Prostate gland (tissue), 2 donors: ENCODE data around the gene ZAP70. TPM values are rescaled to one million over a fixed set of nuclear protein-coding genes. Genes with fewer than 3 reads are reported as not detected.
"Not testable (repeated sequence)": the region's sequence is repeated elsewhere in the genome, so short reads cannot be mapped to it uniquely, and the experiment has no call there.

Experiments used
- DNase-seq: peaks from one replicate; pipeline ENCODE4 v3.0.0-alpha.2; 2019; ENCODE audit warnings: low spot score
- H3K27ac ChIP-seq, 2 donors: fragments of 200-600 bp; sonication (generic); 2 replicates each; pipeline ENCODE4 v1.5.1; 2017 to 2019
- H3K27me3 ChIP-seq: fragments of 200-600 bp; sonication (generic); replicated peaks from 2 replicates; pipeline ENCODE4 v1.5.1; 2019; ENCODE audit not compliant: insufficient read depth
- H3K36me3 ChIP-seq, 2 donors: fragments of 200-600 bp; sonication (generic); 1 replicate in 1 of 2; 2 replicates in 1 of 2; pipeline versions ENCODE4 v1.5.1 to v1.8.1; 2017 to 2019
- H3K4me1 ChIP-seq: fragments of 200-600 bp; sonication (generic); replicated peaks from 2 replicates; pipeline ENCODE4 v1.5.1; 2019
- H3K4me3 ChIP-seq, 2 donors: fragments of 200-600 bp; sonication (generic); 2 replicates each; pipeline ENCODE4 v1.5.1; 2017 to 2019
- H3K9me3 ChIP-seq: fragments of 200-600 bp; sonication (generic); 2 replicates; pipeline ENCODE4 v1.5.1; 2017
- CTCF ChIP-seq, 4 experiments: fragments of 200-600 bp in 2 of 4; fragments of 450-650 bp in 2 of 4; sonication (generic) in 2 of 4; IDR thresholded peaks; 1 replicate in 3 of 4; 2 replicates in 1 of 4; pipeline ENCODE4 v1.5.1; 2016 to 2019; ENCODE audit warnings: antibody characterized with exemption in 4 of 4, mild to moderate bottlenecking in 2 of 4, moderate library complexity in 2 of 4
- POLR2A ChIP-seq: fragments of 450-650 bp; IDR thresholded peaks from one replicate; pipeline ENCODE4 v1.6.1; 2016; ENCODE audit warnings: antibody characterized with exemption, mild to moderate bottlenecking
- POLR2AphosphoS5 ChIP-seq: sonication (generic); formaldehyde crosslinking; IDR thresholded peaks from one replicate; pipeline ENCODE4 v1.6.1; 2017; ENCODE audit warnings: antibody characterized with exemption
- WGBS: methylation state at CpG from one replicate; pipeline ENCODE4 v1.1.5; 2018; 5-methylcytosine and 5-hydroxymethylcytosine counted together
- intact Hi-C: fragments of 100-400 bp; cut with DNase I; formaldehyde crosslinking; loops from one replicate; pipeline ENCODE4 v1.14.2; 2022
- total RNA-seq, 2 donors: library from RNA; depleted of rRNA; stranded (reverse); fragments of >200 nt; gene quantifications; one replicate each; pipeline ENCODE4 v1.1.0, GENCODE V29; 2016

Gene ZAP70
- total RNA-seq, 2 donors from 2014 or later = 1.8 to 3.9 TPM

- Histone ChIP-seq H3K9me3 (no peaks in the 10 kb centered on the region), H3K27ac (no peak overlapping the region), H3K36me3 (no peaks in the 10 kb centered on the region), H3K4me1 (no peaks in the 10 kb centered on the region), H3K4me3 (no peak overlapping the region), H3K27me3 (no peaks in the 10 kb centered on the region)
- intact Hi-C loops = no loop called here
- TF ChIP-seq CTCF (IDR thresholded peaks at IDR 0.05) (no peak), POLR2AphosphoS5 (no peak), POLR2A (no peak)
- DNase-seq = no peak
- WGBS = 42% methylated on average over 8 of the region's 8 CpGs
Measured at GRCh38 chr2:97673915-97674283, 39.5 kb upstream of the ZAP70 start.

GRCh38 chr2:97675430-97676113 lies 37.8 kb upstream of the ZAP70 start:
- Histone ChIP-seq H3K9me3 (no peaks in the 10 kb centered on the region), H3K36me3 (no peaks in the 10 kb centered on the region), H3K4me3 (no peak overlapping the region), H3K27me3 (no peaks in the 10 kb centered on the region), H3K27ac (no peak overlapping the region), H3K4me1 (no peaks in the 10 kb centered on the region)
- WGBS = 82% methylated on average over 5 of the region's 5 CpGs
- no peak for TF ChIP-seq POLR2A
- TF ChIP-seq POLR2AphosphoS5 = no peak
- TF ChIP-seq CTCF (IDR thresholded peaks at IDR 0.05) = no peak
- DNase-seq = no peak
- intact Hi-C loops = no loop called here

- intact Hi-C loops = no loop called here
- TF ChIP-seq POLR2A = no peak
- no peak for TF ChIP-seq POLR2AphosphoS5
- no peak for TF ChIP-seq CTCF (IDR thresholded peaks at IDR 0.05)
- Histone ChIP-seq H3K27ac (no peak overlapping the region), H3K27me3 (no peaks in the 10 kb centered on the region), H3K9me3 (no peaks in the 10 kb centered on the region), H3K4me3 (no peak overlapping the region), H3K4me1 (no peaks in the 10 kb centered on the region), H3K36me3 (no peaks in the 10 kb centered on the region)
- WGBS = 93% methylated on average over 1 of the region's 1 CpG
- no peak for DNase-seq
Measured at GRCh38 chr2:97676620-97677019, 36.8 kb upstream of the ZAP70 start.

- no peak overlapping the region for H3K4me3 ChIP-seq
- H3K27me3 ChIP-seq = no peaks in the 10 kb centered on the region
- intact Hi-C loops = no loop called here
- no peaks in the 10 kb centered on the region for H3K36me3 ChIP-seq
- no peaks in the 10 kb centered on the region for H3K9me3 ChIP-seq
- WGBS = 85% methylated on average over 2 of the region's 2 CpGs
- DNase-seq = no peak
- TF ChIP-seq POLR2AphosphoS5 (no peak), POLR2A (no peak), CTCF (IDR thresholded peaks at IDR 0.05) (no peak)
- no peak overlapping the region for H3K27ac ChIP-seq
- no peaks in the 10 kb centered on the region for H3K4me1 ChIP-seq
Measured at GRCh38 chr2:97677480-97677879, 35.9 kb upstream of the ZAP70 start.

- H3K9me3 ChIP-seq = no peaks in the 10 kb centered on the region
- no peaks in the 10 kb centered on the region for H3K4me1 ChIP-seq
- intact Hi-C loops = no loop called here
- H3K4me3 ChIP-seq = no peak overlapping the region
- no peak overlapping the region for H3K27ac ChIP-seq
- no peaks in the 10 kb centered on the region for H3K27me3 ChIP-seq
- 97% methylated on average over 1 of the region's 1 CpG for whole genome bisulfite sequencing
- DNase-seq = no peak
- TF ChIP-seq POLR2AphosphoS5 = no peak
- TF ChIP-seq CTCF (IDR thresholded peaks at IDR 0.05) = no peak
- TF ChIP-seq POLR2A = no peak
- no peaks in the 10 kb centered on the region for H3K36me3 ChIP-seq
Measured at GRCh38 chr2:97678298-97678697, 35.1 kb upstream of the ZAP70 start.

DNA sequence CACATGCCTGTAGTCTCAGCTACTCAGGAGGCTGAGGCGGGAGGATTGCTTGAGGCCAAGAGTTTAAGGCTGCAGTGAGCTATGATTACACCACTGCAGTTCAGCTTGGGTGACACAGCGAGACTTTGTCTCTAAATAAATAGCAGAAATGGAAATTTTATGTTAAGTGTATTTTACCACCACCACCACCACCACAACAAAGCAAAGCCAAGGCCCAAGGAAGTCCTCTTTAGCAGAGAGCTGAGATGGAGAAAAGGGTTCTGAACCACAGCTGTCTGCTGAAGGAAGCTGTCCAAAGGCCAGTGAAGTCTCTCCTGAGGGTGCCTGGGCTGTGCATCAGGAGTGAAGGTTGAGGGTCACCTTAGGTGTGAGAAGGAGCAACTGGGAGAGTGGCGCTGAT lies 26.1 kb upstream of the ZAP70 start:
- intact Hi-C loops, DNase-seq, H3K4me3 ChIP-seq, H3K4me1 ChIP-seq, H3K9me3 ChIP-seq, H3K27ac ChIP-seq, H3K27me3 ChIP-seq, H3K36me3 ChIP-seq: not testable (repeated sequence)
- 98% methylated on average over 2 of the region's 3 CpGs for WGBS
